Activated naive CD4-positive, alpha-beta T cell treated with anti-CD3 and anti-CD28 coated beads, Interleukin-2, amount 50 U/mL, for 72 hours (primary cell): ENCODE measurements around the gene FAM9C. TPM values are rescaled to one million over a fixed set of nuclear protein-coding genes. Genes with fewer than 3 reads are reported as not detected.
A peak's percentile ranks its signal among the peaks of the same experiment; 100 is the strongest.
"Not testable (repeated sequence)": the region's sequence is repeated elsewhere in the genome, so short reads cannot be mapped to it uniquely, and the experiment has no call there.

Experiments
- ATAC-seq, 2 donors: fragments of 150-1000 bp; cut with Tn5 transposase; 2 replicates each; pipeline ENCODE4 v1.10.0; 2021; ENCODE audit warnings: mild to moderate bottlenecking in 2 of 2, moderate library complexity in 2 of 2
- DNase-seq, 2 donors: peaks; one replicate each; pipeline ENCODE4 v3.0.0; 2021 to 2022; ENCODE audit warnings: low spot score in 2 of 2
- H3K27ac Mint-ChIP-seq, 2 donors: one replicate each; pipeline ENCODE4 v1.8.0; 2022; ENCODE audit warnings: mild to moderate bottlenecking in 2 of 2, mixed read lengths in 2 of 2
- H3K36me3 Mint-ChIP-seq, 2 donors: one replicate each; pipeline ENCODE4 v1.8.0; 2022; ENCODE audit warnings: mixed read lengths in 2 of 2
- H3K9me3 Mint-ChIP-seq, 2 donors: one replicate each; pipeline ENCODE4 v1.8.0; 2022; ENCODE audit warnings: mixed read lengths in 2 of 2
- total RNA-seq, 2 donors: library from RNA; stranded (reverse); gene quantifications; one replicate each; pipeline ENCODE4 v1.2.3, GENCODE V29; 2022

FAM9C gene
- total RNA-seq, 2 donors from 2014 or later, result 0.41 TPM; not detected in 1

GRCh38 chrX:13081395-13082205 is 37.2 kb upstream of the FAM9C start:
- peak overlapping the region; percentile 93 to 98 for H3K27ac Mint-ChIP-seq

DNA sequence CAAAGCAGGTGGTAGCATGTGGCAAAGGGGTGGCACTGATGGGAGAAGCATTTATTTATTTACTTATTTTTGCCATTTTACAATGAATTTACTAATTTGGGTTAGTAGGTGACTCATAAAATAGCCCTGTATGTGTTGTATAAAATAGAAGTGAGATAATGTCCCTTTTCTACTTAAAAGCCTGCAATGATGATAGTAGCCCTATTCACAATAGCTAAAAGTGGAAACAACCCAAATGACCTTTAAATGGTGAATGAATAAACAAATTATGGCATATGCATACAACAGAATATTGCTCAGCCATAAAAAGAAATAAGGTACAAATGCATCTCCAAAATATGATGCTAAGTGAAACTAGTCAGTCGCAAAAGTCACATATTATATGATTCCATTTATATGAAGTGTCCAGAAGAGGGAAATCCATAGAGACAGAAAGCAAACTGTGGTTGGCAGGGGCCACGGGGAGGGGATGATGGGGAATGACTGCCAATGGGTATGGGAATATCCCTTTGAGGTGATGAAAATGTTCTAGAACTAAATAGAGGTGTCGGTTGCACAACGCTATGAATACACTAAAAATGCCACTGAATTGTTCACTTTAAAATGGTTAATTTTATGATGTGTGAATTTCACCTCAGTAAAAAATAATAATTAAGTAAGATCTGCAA is 35.8 kb upstream of the FAM9C start:
- no peaks in the 10 kb centered on the region for H3K9me3 Mint-ChIP-seq

More at GRCh38 chrX:13081395-13082205, 37.2 kb upstream of the FAM9C start:
- ATAC-seq (no peak), DNase-seq (no peak)
- no peaks in the 10 kb centered on the region for H3K9me3 Mint-ChIP-seq
- peaks cover 0 to 13% of the 10 kb centered on the region in 2 donors for H3K36me3 Mint-ChIP-seq

GRCh38 chrX:13078739-13079444 is 34.5 kb upstream of the FAM9C start:
- ATAC-seq (no peak), DNase-seq (no peak)
- Mint-ChIP-seq H3K36me3 (peaks cover 0 to 13% of the 10 kb centered on the region in 2 donors), H3K27ac (peak overlapping the region; percentile 93 to 98), H3K9me3 (no peaks in the 10 kb centered on the region)

More for the DNA sequence above, 35.8 kb upstream of the FAM9C start:
- Mint-ChIP-seq H3K27ac (peak overlapping the region; percentile 93 to 98), H3K36me3 (peaks cover 0 to 13% of the 10 kb centered on the region in 2 donors)
- ATAC-seq, result peak in 1 of 2 donors; percentile 21
- DNase-seq, result no peak

- peak; percentile 50 to 57 for ATAC-seq
- peak overlapping the region; percentile 97 to 98 for H3K27ac Mint-ChIP-seq
- peaks cover 0 to 6% of the 10 kb centered on the region in 2 donors for H3K36me3 Mint-ChIP-seq
- no peak for DNase-seq
- no peaks in the 10 kb centered on the region for H3K9me3 Mint-ChIP-seq
These were observed 32.7 kb upstream of the FAM9C start for GRCh38 chrX:13077168-13077567.

DNA sequence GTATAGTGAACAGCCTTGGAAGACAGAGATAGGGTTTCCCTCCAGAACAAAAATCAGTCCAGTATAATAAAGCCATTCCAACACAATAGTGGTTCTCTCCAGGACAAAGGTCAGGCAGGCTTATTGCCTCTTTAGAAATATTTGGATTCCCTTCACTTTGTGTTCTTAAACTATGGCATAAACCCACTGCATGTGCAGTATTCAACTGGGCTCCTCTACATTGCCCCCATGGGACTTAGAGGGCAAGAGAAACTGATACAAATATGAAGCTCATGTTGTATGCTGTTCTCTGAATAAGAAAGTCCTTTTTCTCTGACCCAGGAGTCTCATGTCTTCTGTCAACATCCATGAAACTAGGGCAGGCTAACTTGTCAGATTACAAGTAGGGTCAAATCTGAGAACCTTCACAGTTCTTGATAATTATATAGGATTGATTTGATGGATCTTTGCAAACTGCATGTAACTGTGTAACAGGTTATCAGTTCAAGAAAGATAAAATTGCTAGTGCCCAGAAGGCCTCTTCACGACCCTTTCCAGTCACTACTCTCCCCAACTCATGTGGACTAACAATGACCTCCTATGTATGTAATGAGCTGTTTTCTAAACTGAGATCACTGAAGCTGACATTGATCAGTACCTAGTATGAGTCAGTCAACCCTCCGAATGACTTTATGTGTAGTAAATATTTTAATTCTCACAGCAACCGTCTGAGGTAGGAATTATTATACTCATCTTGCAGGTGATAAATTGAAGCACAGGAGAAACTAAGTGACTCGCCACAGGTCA is 31.9 kb upstream of the FAM9C start:
- Mint-ChIP-seq H3K27ac (peak overlapping the region; percentile 97 to 98), H3K9me3 (no peaks in the 10 kb centered on the region), H3K36me3 (peaks cover 5 to 6% of the 10 kb centered on the region in 2 donors)
- DNase-seq (no peak), ATAC-seq (peak; percentile 87 to 94)

- peaks cover 6 to 7% of the 10 kb centered on the region in 2 donors for H3K36me3 Mint-ChIP-seq
- DNase-seq (no peak), ATAC-seq (peak; percentile 44 to 54)
- H3K27ac Mint-ChIP-seq, result peak overlapping the region; percentile 75 to 81
- no peaks in the 10 kb centered on the region for H3K9me3 Mint-ChIP-seq
These were observed 30.2 kb upstream of the FAM9C start for GRCh38 chrX:13074297-13075262.

GRCh38 chrX:13069771-13070416 is 25.5 kb upstream of the FAM9C start:
- ATAC-seq, result no peak
- no peak overlapping the region for H3K27ac Mint-ChIP-seq
- no peak for DNase-seq
- H3K36me3 Mint-ChIP-seq, result peaks cover 5 to 31% of the 10 kb centered on the region in 2 donors
- peaks cover 4% of the 10 kb centered on the region in 2 donors for H3K9me3 Mint-ChIP-seq

DNA sequence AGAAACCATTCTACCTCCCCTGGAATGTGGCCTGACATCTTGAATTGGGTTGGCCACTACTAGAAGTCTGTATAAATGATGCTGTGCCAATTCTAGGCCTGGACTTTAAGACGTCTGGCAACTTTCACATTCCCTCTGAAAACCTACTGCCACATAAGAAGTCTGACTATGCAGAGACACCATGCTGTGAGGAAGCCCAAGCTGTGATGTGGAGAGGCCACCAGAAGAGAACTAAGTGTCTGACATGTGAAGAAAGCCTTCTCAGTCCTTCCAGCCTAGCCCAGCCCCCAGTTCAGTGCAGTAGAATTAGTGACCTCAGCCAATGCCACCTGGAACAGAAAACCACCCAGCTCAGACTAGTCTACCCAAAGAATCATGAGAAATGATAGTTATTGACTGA is 24.2 kb upstream of the FAM9C start:
- ATAC-seq, result no peak
- DNase-seq, result no peak
- Mint-ChIP-seq H3K9me3 (peaks cover 4% of the 10 kb centered on the region in 2 donors), H3K36me3 (peaks cover 5 to 31% of the 10 kb centered on the region in 2 donors), H3K27ac (no peak overlapping the region)

- peaks cover 10 to 37% of the 10 kb centered on the region in 2 donors for H3K36me3 Mint-ChIP-seq
- H3K9me3 Mint-ChIP-seq, result peaks cover 4 to 9% of the 10 kb centered on the region in 2 donors
- H3K27ac Mint-ChIP-seq, result no peak overlapping the region
- DNase-seq (no peak), ATAC-seq (no peak)
These were observed 23.4 kb upstream of the FAM9C start for GRCh38 chrX:13067773-13068172.

DNA sequence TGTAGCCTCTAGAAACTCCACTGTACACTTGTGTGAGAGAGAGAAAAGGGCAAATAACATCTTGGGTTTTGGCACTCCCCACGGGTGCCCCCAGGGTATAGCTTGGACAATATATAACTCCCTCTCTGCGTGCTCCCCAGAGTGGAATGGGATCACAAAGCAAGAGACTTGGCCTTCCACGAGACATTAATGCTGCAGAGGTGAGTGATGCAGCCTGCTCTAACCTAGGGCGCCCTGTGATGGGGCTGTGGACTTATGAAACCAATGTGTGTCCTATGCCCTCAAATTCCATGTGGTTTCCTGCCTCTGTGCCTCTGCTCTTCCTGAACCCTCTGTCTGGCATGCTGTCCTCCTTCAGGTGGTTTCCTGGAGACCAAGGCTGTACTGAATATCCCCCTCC is 22.0 kb upstream of the FAM9C start:
- Mint-ChIP-seq H3K36me3 (peaks cover 19 to 45% of the 10 kb centered on the region in 2 donors), H3K9me3 (peaks cover 4 to 14% of the 10 kb centered on the region in 2 donors), H3K27ac (peak overlapping the region in 1 of 2 donors; percentile 60)
- no peak for DNase-seq
- ATAC-seq, result no peak

DNA sequence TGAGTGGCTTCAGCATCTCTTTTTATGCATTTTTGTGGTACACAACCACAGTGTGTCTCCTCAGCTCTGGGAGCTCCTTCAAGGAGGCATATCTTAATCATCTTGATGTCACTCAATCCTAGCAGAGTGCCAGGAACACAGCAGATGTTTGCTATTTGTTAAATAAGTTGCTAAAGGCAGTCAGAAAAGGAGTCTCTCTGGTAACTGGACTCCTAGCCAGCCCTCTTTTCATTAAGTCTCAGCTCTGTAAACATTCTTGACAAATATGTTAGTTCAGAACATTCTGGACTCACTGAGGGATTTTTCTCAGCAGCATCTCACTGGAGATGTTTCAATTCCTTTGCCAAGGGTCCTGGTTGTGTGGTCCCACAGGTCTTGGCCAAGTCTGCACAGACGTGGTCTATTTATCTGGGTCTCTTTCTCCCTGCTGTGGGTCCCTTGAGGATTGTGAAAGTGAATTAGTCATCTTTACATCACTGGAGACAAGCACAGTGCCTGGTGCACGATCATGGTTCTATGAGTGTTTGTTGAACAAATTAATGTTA is 20.3 kb upstream of the FAM9C start:
- no peak overlapping the region for H3K27ac Mint-ChIP-seq
- ATAC-seq, result peak; percentile 61 to 83

DNA sequence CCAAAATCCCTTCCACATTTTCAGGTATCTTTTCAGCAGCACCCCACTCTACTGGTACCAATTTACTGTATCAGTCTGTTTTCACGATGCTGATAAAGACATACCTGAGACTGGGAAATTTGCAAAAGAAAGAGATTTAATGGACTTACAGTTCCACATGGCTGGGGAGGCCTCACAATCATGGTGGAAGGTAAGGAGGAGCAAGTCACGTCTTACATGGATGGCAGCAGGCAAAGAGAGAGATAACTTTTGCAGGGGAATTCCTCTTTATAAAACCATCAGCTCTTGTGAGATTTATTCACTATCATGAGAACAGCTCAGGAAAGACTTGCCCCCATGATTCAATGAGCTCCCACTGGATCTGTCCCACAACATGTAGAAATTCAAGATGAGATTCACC is 18.7 kb upstream of the FAM9C start:
- not testable (repeated sequence) for DNase-seq, ATAC-seq
- peaks cover 19 to 53% of the 10 kb centered on the region in 2 donors for H3K36me3 Mint-ChIP-seq

More for the DNA sequence above, 20.3 kb upstream of the FAM9C start:
- Mint-ChIP-seq H3K36me3 (peaks cover 24 to 61% of the 10 kb centered on the region in 2 donors), H3K9me3 (peaks cover 4 to 17% of the 10 kb centered on the region in 2 donors)
- DNase-seq, result no peak

GRCh38 chrX:13062331-13062730 is 17.9 kb upstream of the FAM9C start:
- Mint-ChIP-seq H3K36me3 (peaks cover 19 to 56% of the 10 kb centered on the region in 2 donors), H3K9me3 (peaks cover 6 to 21% of the 10 kb centered on the region in 2 donors)
- not testable (repeated sequence) for ATAC-seq, DNase-seq, H3K27ac Mint-ChIP-seq

More for the DNA sequence above, 18.7 kb upstream of the FAM9C start:
- H3K9me3 Mint-ChIP-seq, result peaks cover 0 to 13% of the 10 kb centered on the region in 2 donors
- H3K27ac Mint-ChIP-seq, result not testable (repeated sequence)

DNA sequence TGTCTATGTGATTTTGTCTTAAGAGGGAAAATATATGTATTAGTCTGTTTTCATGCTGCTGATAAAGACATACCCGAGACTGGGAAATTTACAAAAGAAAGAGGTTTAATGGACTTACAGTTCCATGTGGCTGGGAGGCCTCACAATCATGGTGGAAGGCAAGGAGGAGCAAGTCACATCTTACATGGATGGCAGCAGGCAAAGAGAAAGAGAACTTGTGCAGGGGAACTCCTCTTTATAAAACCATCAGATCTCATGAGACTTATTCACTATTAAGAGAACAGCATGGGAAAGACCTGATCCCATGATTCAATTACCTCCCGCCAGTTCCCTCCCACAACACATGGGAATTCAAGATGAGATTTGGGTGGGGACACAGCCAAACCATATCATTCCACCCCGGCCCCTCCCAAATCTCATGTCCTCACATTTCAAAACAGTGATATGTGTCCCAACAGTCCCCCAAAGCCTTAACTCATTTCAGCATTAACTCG is 16.8 kb upstream of the FAM9C start:
- H3K27ac Mint-ChIP-seq, DNase-seq, ATAC-seq: not testable (repeated sequence)
- peaks cover 19 to 56% of the 10 kb centered on the region in 2 donors for H3K36me3 Mint-ChIP-seq
- peaks cover 8 to 22% of the 10 kb centered on the region in 2 donors for H3K9me3 Mint-ChIP-seq
